Cardiac fibroblast (primary cell): ENCODE measurements around the gene MBNL2.

Source experiments
- DNase-seq, 2 donors: peaks; one replicate each; pipeline versions ENCODE4 v3.0.0 to v3.0.0-alpha.2; 2010; ENCODE audit warnings: low read depth in 2 of 2
- H3K4me3 ChIP-seq, 2 donors: replicated peaks in 1 of 2; 1 replicate in 1 of 2; 2 replicates in 1 of 2; pipeline ENCODE4 v1.5.1; 2011; ENCODE audit warnings: low read depth in 2 of 2, low read length in 2 of 2, mild to moderate bottlenecking in 2 of 2, moderate library complexity in 1 of 2
- TF ChIP-seq, protein P1 (sequence below): IDR thresholded peaks from one replicate; pipeline ENCODE4 v1.5.1; 2011; ENCODE audit warnings: low read depth, mild to moderate bottlenecking, low read length, inconsistent platforms

The MBNL2 gene

DNA sequence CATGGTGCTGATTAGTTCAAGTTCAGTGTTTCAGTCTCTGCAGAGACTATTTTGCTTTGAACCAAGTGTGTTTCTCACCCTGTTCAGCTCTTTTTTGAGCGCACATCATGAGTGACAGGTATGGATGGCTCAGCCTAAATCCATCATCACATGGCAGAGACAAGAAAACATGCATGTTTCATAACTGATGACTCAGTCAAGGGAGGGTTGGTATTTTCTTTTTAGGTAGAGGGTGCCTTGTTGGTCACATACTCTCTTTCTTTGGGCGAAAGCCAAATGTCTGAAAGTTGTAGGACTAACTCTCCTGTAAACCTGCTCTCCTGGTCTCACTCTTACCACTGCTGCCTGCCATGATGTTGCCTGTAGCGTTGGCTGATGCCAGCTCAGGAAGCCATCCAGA lies 163.7 kb downstream of the MBNL2 start:
- peak in 1 of 2 donors; percentile 36 for DNase-seq
- H3K4me3 ChIP-seq = no peak overlapping the region
- TF ChIP-seq, protein P1, sequence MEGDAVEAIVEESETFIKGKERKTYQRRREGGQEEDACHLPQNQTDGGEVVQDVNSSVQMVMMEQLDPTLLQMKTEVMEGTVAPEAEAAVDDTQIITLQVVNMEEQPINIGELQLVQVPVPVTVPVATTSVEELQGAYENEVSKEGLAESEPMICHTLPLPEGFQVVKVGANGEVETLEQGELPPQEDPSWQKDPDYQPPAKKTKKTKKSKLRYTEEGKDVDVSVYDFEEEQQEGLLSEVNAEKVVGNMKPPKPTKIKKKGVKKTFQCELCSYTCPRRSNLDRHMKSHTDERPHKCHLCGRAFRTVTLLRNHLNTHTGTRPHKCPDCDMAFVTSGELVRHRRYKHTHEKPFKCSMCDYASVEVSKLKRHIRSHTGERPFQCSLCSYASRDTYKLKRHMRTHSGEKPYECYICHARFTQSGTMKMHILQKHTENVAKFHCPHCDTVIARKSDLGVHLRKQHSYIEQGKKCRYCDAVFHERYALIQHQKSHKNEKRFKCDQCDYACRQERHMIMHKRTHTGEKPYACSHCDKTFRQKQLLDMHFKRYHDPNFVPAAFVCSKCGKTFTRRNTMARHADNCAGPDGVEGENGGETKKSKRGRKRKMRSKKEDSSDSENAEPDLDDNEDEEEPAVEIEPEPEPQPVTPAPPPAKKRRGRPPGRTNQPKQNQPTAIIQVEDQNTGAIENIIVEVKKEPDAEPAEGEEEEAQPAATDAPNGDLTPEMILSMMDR = no peak

DNA sequence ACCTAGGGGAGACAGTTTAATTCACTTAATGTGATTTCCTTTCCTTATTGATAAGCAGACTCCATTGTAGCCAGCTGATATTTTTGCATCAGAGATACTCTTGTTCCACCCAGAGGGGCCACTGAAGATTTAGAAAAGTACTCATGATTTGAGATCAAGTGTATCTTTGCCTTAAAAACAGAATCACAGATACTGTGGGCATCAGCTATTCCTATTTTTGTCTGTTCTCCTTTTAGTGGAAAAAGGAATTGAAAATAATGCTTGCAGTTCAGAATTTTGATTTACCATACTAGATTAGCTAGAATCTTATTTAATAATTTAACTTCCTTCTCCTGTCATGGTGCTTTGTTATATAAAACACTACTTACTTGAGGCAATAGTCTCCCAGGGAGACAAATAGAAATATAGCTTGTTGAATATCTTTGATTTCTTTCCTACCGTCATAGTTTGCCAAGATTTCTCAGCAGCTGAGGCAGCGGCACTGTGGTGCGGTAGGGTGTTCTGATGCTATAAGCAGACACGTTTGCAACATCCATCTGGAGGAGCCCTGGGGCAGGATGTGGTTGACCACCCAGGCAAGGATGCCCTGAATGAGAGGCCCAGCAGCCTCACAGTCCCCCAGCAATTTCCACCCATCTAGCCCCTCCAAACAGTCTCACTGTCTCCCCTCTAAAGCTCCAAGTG lies 164.8 kb downstream of the MBNL2 start:
- DNase-seq = no peak
- H3K4me3 ChIP-seq = no peak overlapping the region
- TF ChIP-seq, protein P1 = no peak

DNA sequence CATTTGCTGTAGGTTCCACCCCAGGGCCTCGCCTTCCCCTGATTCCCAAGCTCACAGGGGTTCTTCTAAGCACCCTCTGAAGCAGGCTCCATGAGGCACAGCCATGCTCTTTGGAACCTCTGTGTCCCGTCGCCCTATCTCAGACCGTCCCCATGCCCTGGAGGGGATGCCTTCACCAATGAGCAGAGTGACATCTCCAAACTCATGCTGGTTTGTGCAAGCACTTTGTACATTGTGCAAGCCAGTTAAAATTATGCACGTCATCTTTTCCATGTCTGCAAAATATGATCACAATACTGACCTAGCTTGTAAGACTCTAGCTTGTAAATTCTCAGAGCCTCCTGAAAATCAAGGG lies 165.3 kb downstream of the MBNL2 start:
- TF ChIP-seq, protein P1 = no peak
- DNase-seq = no peak
- no peak overlapping the region for H3K4me3 ChIP-seq

DNA sequence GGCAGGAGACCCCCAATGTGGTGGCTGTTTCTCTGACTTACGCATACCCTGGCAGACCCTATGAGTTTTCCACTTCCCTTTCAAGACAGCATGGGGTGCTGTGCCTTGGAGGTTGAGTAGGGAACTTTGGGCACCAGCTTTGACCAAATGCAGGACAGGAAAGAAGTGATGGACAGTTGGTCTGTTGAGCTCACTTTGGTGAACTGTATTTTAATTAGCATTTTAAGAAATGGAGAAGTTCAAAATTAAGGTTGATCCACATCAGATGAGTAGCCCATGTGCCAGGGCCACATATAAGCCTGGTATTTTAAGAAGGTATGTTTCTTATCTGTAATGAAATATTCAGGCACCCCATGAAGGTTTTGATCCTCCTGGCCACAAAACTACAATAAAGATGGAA lies 165.8 kb downstream of the MBNL2 start:
- TF ChIP-seq, protein P1 = no peak
- no peak overlapping the region for H3K4me3 ChIP-seq

DNA sequence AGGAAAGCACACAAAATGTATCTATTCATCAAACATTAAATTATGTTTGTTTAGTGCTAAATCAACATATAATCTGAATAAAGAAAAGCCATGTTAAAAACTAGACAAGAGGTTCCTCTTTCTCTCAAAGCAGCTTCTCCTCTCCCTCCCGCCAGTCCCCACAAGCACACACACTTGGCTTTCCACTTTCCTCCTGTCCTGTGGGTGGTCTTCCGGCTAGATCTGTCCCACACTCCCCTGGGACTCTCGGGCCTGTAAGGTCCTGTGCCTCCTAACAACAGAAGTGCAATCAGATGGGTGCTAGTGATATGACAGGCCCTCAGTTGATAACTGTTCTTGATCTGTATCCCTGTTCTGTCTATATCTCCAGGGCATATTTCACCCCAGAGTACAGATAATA lies 166.2 kb downstream of the MBNL2 start:
- H3K4me3 ChIP-seq = no peak overlapping the region
- TF ChIP-seq, protein P1 = no peak
- no peak for DNase-seq

More for the DNA sequence above, 165.8 kb downstream of the MBNL2 start:
- DNase-seq = no peak

DNA sequence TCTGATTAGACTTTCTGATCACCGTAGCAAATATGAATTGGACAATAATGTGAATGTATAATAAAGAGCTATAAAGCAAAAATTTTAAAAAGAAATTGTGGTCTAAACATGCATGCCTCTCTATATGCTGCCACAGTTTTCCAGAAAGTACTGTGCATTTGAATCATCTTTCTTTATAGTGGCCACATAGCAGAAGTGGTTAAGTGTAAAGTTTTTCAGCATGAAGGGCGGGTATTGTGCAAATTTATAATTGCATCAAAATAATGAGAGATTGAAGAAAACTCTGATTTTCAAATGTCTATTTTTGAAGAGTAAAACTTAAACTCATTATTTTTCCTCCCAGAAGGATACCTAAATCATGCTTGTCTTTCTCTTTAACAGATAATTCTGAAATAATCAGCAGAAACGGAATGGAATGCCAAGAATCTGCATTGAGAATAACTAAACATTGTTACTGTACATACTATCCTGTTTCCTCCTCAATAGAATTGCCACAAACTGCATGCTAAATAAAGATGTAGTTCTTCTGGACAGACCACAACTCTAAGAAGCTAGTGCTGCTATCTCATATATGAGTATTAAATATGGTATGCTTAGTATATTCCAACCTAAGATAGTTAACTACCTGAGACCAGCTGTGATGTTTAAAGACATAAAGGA lies 168.9 kb downstream of the MBNL2 start:
- no peak overlapping the region for H3K4me3 ChIP-seq
- peak in 1 of 2 donors; percentile 26 for DNase-seq
- TF ChIP-seq, protein P1 = no peak

DNA sequence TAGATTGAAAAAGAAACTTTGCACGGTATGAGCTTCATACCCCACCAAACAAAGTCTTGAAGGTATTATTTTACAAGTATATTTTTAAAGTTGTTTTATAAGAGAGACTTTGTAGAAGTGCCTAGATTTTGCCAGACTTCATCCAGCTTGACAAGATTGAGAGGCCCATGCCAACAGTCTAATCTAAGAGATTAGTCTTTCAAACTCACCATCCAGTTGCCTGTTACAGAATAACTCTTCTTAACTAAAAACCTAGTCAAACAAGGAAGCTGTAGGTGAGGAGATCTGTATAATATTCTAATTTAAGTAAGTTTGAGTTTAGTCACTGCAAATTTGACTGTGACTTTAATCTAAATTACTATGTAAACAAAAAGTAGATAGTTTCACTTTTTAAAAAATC lies 169.9 kb downstream of the MBNL2 start:
- no peak overlapping the region for H3K4me3 ChIP-seq
- TF ChIP-seq, protein P1 = no peak
- DNase-seq = no peak
